K562 (cell line): Measurements from ENCODE around the gene PTTG1IP. TPM values are rescaled to one million over a fixed set of nuclear protein-coding genes. Genes with fewer than 3 reads are reported as not detected.

Experiments
- ATF1 ChIP-seq, 2 experiments: fragments of 450-650 bp in 1 of 2; IDR thresholded peaks; 2 replicates each; pipeline ENCODE4 v1.6.1; 2016; ENCODE audit warnings: missing compliant biosample characterization in 1 of 2, missing genetic modification characterization in 1 of 2
- CC2D1A ChIP-seq: fragments of 450-650 bp; IDR thresholded peaks from 2 replicates; pipeline ENCODE4 v1.6.1; 2017; ENCODE audit warnings: mild to moderate bottlenecking
- EP400 ChIP-seq: fragments of 450-650 bp; IDR thresholded peaks from 2 replicates; pipeline ENCODE4 v1.6.1; 2017; ENCODE audit warnings: antibody characterized with exemption, mild to moderate bottlenecking, moderate library complexity
- ETV1 ChIP-seq: fragments of 450-650 bp; conservative IDR thresholded peaks from 2 replicates; pipeline ENCODE4 v1.6.1; 2016; ENCODE audit warnings: missing genetic modification characterization, control low read depth, low read depth, missing compliant biosample characterization
- GABPA ChIP-seq: fragments of 200-800 bp; sonication (Bioruptor generic); conservative IDR thresholded peaks from 2 replicates; pipeline ENCODE4 v1.6.1; 2016; ENCODE audit warnings: low read depth, missing genetic modification characterization, missing compliant biosample characterization
- GATAD2A ChIP-seq: fragments of 450-650 bp; IDR thresholded peaks from 2 replicates; pipeline ENCODE4 v1.6.1; 2017
- MEIS2 ChIP-seq: fragments of 450-650 bp; IDR thresholded peaks from 2 replicates; pipeline ENCODE4 v1.6.1; 2014; ENCODE audit warnings: mild to moderate bottlenecking; ENCODE audit not compliant: partially characterized antibody
- NCOA2 ChIP-seq, 2 experiments: fragments of 450-650 bp; IDR thresholded peaks; 2 replicates each; pipeline ENCODE4 v1.6.1; 2018; ENCODE audit warnings: mild to moderate bottlenecking in 2 of 2, moderate library complexity in 1 of 2; ENCODE audit not compliant: partially characterized antibody in 2 of 2
- NR4A1 ChIP-seq, 2 experiments: fragments of 250-450 bp in 1 of 2; fragments of 450-650 bp in 1 of 2; sonication (Bioruptor Pico) in 1 of 2; IDR thresholded peaks; 2 replicates each; pipeline versions ENCODE4 v1.4.0 to v1.6.1; 2016 to 2020; ENCODE audit warnings: mild to moderate bottlenecking in 2 of 2, missing compliant biosample characterization in 1 of 2, missing genetic modification characterization in 1 of 2, moderate library complexity in 1 of 2
- POLR3G ChIP-seq: IDR thresholded peaks from 2 replicates; pipeline ENCODE4 v1.6.1; 2011; ENCODE audit not compliant: insufficient read length, insufficient replicate concordance; ENCODE audit errors: extremely low read depth
- TSC22D4 ChIP-seq: fragments of 450-650 bp; IDR thresholded peaks from 2 replicates; pipeline ENCODE4 v1.6.1; 2016; ENCODE audit warnings: missing genetic modification characterization, missing biosample characterization, control low read depth
- ZC3H11A ChIP-seq: IDR thresholded peaks from 2 replicates; pipeline ENCODE4 v1.6.1; 2012; ENCODE audit warnings: low read depth, low read length, improper control_type of control experiment
- ZFP30 ChIP-seq: fragments of 250-450 bp; sonication (Bioruptor Pico); IDR thresholded peaks from 2 replicates; pipeline ENCODE4 v1.8.0; 2022; ENCODE audit warnings: moderate library complexity, mild to moderate bottlenecking, inconsistent platforms, borderline replicate concordance
- polyA plus RNA-seq, 8 experiments: library from polyadenylated mRNA; depleted of rRNA in 4 of 8; stranded (reverse) in 5 of 8; unstranded in 3 of 8; fragments of >200 nt; fragmentation: Nextera tagmentation in 2 of 8; fragmentation: Illumina TruSeq in 1 of 8; extraction: Ambion mirVana in 2 of 8; extraction: Trizol in 1 of 8; gene quantifications; 2 replicates each; pipeline versions ENCODE4 v1.2.1 to v1.2.3, GENCODE V29; 2011 to 2014; ENCODE audit warnings: inconsistent platforms in 1 of 8, missing spikeins in 1 of 8
- total RNA-seq, 7 experiments: library from RNA; depleted of rRNA in 6 of 7; stranded (reverse); fragments of >200 nt in 6 of 7; fragmentation: Illumina TruSeq in 2 of 7; extraction: Trizol in 2 of 7; gene quantifications; 2 replicates each; pipeline versions ENCODE4 v1.2.1 to v1.2.3, GENCODE V29; 2011 to 2021; ENCODE audit warnings: low replicate concordance in 1 of 7
- TF ChIP-seq, protein P1 (sequence below): fragments of 450-650 bp; IDR thresholded peaks from 2 replicates; pipeline ENCODE4 v1.6.1; 2016; ENCODE audit warnings: mild to moderate bottlenecking, moderate library complexity
- TF ChIP-seq, protein P2 (sequence below): fragments of 250-450 bp; sonication (Bioruptor Pico); IDR thresholded peaks from 2 replicates; pipeline ENCODE4 v1.8.0; 2022; ENCODE audit warnings: inconsistent platforms, mild to moderate bottlenecking, moderate library complexity, borderline replicate concordance

The PTTG1IP gene
- total and polyA plus RNA-seq, 9 of the 15 experiments (the other 6 are each of a cell fraction or from before 2014, with no cell fraction given) = 5.0 to 99.3 (median 82.4) TPM

DNA sequence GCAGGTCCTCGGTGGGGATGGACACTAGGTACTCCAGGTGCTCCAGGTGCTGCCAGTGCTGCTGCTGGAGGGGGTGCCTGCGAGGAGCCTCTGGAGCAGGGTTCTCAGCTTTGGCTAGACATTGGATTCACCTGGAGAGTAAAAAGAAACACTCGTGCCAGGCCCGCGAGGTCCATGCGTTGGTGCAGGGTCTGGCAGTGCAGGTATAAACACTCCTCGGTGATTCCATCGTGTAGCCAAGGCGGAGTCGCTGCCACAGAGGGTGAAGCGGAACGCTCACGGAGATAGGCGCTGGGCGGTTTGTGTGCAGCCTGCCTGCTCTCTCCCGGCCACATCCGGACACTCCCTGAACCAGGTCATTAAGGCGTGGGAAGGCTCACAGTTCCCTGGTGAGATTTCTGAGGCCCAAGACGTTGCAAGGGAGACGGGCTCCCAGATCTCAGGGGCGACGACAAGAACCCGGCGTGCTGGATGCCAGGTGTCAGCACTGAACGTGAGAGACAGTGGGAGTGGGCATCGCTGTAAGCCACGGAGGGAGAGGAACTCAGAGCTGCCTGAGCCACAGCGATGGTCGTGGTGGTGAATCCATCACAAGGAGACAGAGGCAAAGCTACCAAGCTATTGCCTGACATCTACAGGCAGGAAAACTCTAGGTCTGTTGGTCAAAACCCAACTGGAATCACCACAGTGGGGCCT lies 38.4 kb downstream of the PTTG1IP start (continued):
- no peak for TF ChIP-seq ZC3H11A
- TF ChIP-seq ZFP30 (CRISPR knock-in tag) = no peak
- TF ChIP-seq EP400 = no peak
- TF ChIP-seq ETV1 (tag) = peak; percentile 98
- no peak for TF ChIP-seq MEIS2
- no peak for TF ChIP-seq TSC22D4
- TF ChIP-seq ATF1 (CRISPR knock-in tag; IDR thresholded peaks at IDR 0.05) = no peak
- peak; percentile 35 for TF ChIP-seq ATF1 (tag; IDR thresholded peaks at IDR 0.05)
- TF ChIP-seq, protein P1, sequence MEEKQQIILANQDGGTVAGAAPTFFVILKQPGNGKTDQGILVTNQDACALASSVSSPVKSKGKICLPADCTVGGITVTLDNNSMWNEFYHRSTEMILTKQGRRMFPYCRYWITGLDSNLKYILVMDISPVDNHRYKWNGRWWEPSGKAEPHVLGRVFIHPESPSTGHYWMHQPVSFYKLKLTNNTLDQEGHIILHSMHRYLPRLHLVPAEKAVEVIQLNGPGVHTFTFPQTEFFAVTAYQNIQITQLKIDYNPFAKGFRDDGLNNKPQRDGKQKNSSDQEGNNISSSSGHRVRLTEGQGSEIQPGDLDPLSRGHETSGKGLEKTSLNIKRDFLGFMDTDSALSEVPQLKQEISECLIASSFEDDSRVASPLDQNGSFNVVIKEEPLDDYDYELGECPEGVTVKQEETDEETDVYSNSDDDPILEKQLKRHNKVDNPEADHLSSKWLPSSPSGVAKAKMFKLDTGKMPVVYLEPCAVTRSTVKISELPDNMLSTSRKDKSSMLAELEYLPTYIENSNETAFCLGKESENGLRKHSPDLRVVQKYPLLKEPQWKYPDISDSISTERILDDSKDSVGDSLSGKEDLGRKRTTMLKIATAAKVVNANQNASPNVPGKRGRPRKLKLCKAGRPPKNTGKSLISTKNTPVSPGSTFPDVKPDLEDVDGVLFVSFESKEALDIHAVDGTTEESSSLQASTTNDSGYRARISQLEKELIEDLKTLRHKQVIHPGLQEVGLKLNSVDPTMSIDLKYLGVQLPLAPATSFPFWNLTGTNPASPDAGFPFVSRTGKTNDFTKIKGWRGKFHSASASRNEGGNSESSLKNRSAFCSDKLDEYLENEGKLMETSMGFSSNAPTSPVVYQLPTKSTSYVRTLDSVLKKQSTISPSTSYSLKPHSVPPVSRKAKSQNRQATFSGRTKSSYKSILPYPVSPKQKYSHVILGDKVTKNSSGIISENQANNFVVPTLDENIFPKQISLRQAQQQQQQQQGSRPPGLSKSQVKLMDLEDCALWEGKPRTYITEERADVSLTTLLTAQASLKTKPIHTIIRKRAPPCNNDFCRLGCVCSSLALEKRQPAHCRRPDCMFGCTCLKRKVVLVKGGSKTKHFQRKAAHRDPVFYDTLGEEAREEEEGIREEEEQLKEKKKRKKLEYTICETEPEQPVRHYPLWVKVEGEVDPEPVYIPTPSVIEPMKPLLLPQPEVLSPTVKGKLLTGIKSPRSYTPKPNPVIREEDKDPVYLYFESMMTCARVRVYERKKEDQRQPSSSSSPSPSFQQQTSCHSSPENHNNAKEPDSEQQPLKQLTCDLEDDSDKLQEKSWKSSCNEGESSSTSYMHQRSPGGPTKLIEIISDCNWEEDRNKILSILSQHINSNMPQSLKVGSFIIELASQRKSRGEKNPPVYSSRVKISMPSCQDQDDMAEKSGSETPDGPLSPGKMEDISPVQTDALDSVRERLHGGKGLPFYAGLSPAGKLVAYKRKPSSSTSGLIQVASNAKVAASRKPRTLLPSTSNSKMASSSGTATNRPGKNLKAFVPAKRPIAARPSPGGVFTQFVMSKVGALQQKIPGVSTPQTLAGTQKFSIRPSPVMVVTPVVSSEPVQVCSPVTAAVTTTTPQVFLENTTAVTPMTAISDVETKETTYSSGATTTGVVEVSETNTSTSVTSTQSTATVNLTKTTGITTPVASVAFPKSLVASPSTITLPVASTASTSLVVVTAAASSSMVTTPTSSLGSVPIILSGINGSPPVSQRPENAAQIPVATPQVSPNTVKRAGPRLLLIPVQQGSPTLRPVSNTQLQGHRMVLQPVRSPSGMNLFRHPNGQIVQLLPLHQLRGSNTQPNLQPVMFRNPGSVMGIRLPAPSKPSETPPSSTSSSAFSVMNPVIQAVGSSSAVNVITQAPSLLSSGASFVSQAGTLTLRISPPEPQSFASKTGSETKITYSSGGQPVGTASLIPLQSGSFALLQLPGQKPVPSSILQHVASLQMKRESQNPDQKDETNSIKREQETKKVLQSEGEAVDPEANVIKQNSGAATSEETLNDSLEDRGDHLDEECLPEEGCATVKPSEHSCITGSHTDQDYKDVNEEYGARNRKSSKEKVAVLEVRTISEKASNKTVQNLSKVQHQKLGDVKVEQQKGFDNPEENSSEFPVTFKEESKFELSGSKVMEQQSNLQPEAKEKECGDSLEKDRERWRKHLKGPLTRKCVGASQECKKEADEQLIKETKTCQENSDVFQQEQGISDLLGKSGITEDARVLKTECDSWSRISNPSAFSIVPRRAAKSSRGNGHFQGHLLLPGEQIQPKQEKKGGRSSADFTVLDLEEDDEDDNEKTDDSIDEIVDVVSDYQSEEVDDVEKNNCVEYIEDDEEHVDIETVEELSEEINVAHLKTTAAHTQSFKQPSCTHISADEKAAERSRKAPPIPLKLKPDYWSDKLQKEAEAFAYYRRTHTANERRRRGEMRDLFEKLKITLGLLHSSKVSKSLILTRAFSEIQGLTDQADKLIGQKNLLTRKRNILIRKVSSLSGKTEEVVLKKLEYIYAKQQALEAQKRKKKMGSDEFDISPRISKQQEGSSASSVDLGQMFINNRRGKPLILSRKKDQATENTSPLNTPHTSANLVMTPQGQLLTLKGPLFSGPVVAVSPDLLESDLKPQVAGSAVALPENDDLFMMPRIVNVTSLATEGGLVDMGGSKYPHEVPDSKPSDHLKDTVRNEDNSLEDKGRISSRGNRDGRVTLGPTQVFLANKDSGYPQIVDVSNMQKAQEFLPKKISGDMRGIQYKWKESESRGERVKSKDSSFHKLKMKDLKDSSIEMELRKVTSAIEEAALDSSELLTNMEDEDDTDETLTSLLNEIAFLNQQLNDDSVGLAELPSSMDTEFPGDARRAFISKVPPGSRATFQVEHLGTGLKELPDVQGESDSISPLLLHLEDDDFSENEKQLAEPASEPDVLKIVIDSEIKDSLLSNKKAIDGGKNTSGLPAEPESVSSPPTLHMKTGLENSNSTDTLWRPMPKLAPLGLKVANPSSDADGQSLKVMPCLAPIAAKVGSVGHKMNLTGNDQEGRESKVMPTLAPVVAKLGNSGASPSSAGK = peak; percentile 17; the same call in 1 of the 2 replicates
- TF ChIP-seq, protein P2, sequence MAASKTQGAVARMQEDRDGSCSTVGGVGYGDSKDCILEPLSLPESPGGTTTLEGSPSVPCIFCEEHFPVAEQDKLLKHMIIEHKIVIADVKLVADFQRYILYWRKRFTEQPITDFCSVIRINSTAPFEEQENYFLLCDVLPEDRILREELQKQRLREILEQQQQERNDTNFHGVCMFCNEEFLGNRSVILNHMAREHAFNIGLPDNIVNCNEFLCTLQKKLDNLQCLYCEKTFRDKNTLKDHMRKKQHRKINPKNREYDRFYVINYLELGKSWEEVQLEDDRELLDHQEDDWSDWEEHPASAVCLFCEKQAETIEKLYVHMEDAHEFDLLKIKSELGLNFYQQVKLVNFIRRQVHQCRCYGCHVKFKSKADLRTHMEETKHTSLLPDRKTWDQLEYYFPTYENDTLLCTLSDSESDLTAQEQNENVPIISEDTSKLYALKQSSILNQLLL (CRISPR knock-in tag) = no peak
- TF ChIP-seq CC2D1A = no peak
- no peak for TF ChIP-seq NCOA2 (IDR thresholded peaks at IDR 0.05; ENCODE audit: partially characterized antibody in 2 of 2)
- no peak for TF ChIP-seq GATAD2A
- no peak for TF ChIP-seq POLR3G
- no peak for TF ChIP-seq NR4A1 (CRISPR knock-in tag; IDR thresholded peaks at IDR 0.05)
- no peak for TF ChIP-seq NR4A1 (tag; IDR thresholded peaks at IDR 0.05)
- peak; percentile 66 for TF ChIP-seq GABPA (tag)
